Uterus (tissue), 4 donors: ENCODE data around the gene VEPH1. TPM values are rescaled to one million over a fixed set of nuclear protein-coding genes. Genes with fewer than 3 reads are reported as not detected.

Experiments used
- DNase-seq, 2 donors: peaks; one replicate each; pipeline ENCODE4 v3.0.0-alpha.2; 2019 to 2020
- H3K27ac ChIP-seq, 2 donors: fragments of 200-600 bp; sonication (generic); 1 replicate in 1 of 2; 2 replicates in 1 of 2; pipeline ENCODE4 v1.5.1; 2016 to 2018
- H3K27me3 ChIP-seq, 2 donors: fragments of 200-600 bp; sonication (generic); one replicate each; pipeline ENCODE4 v1.5.1; 2018 to 2019; ENCODE audit warnings: control low read depth in 1 of 2
- H3K36me3 ChIP-seq, 2 donors: fragments of 200-600 bp; sonication (generic); one replicate each; pipeline ENCODE4 v1.5.1; 2019; ENCODE audit warnings: control low read depth in 1 of 2
- H3K4me1 ChIP-seq, 2 donors: fragments of 200-600 bp; sonication (generic); one replicate each; pipeline ENCODE4 v1.5.1; 2018 to 2019; ENCODE audit warnings: control low read depth in 1 of 2
- H3K4me3 ChIP-seq, 2 donors: fragments of 200-600 bp; sonication (generic); 1 replicate in 1 of 2; 2 replicates in 1 of 2; pipeline ENCODE4 v1.5.1; 2018 to 2019; ENCODE audit warnings: mild to moderate bottlenecking in 1 of 2
- H3K9me3 ChIP-seq, 2 donors: fragments of 200-600 bp; sonication (generic); one replicate each; pipeline ENCODE4 v1.5.1; 2019; ENCODE audit warnings: control low read depth in 1 of 2
- CTCF ChIP-seq, 4 experiments: fragments of 200-600 bp in 2 of 4; fragments of 450-650 bp in 2 of 4; sonication (generic) in 2 of 4; IDR thresholded peaks; one replicate each; pipeline ENCODE4 v1.5.1; 2016 to 2019; ENCODE audit warnings: antibody characterized with exemption in 4 of 4, mild to moderate bottlenecking in 2 of 4, moderate library complexity in 1 of 4
- POLR2A ChIP-seq, 2 donors: fragments of 450-650 bp; IDR thresholded peaks; one replicate each; pipeline ENCODE4 v1.6.1; 2016; ENCODE audit warnings: antibody characterized with exemption in 2 of 2, mild to moderate bottlenecking in 1 of 2, moderate library complexity in 1 of 2
- intact Hi-C: fragments of 100-400 bp; cut with DNase I; formaldehyde crosslinking; loops from one replicate; pipeline ENCODE4 v1.15.1; 2023; ENCODE audit warnings: low total_unique reads
- total RNA-seq, 4 donors: library from RNA; depleted of rRNA in 3 of 4; stranded (reverse); fragments of >200 nt in 3 of 4; gene quantifications; one replicate each; pipeline versions ENCODE4 v1.1.0 to v1.2.4, GENCODE V29; 2014 to 2023
- donor health status: DM: yes; HTN: yes; CAD: no.

Gene VEPH1
- total RNA-seq, 4 donors from 2014 or later: 12.2 TPM; not detected in 3

GRCh38 chr3:157300981-157301663, 202.1 kb downstream of the VEPH1 start:
- H3K27me3 ChIP-seq: no peaks in the 10 kb centered on the region
- no peak for TF ChIP-seq CTCF (IDR thresholded peaks at IDR 0.05)
- TF ChIP-seq POLR2A (IDR thresholded peaks at IDR 0.05): no peak
- H3K36me3 ChIP-seq: no peaks in the 10 kb centered on the region
- no peaks in the 10 kb centered on the region for H3K9me3 ChIP-seq
- H3K4me1 ChIP-seq: no peaks in the 10 kb centered on the region
- no peak for DNase-seq
- H3K27ac ChIP-seq: no peak overlapping the region
- no peak overlapping the region for H3K4me3 ChIP-seq
- intact Hi-C loops: no loop called here

GRCh38 chr3:157300094-157300493, 203.1 kb downstream of the VEPH1 start:
- Histone ChIP-seq H3K9me3 (no peaks in the 10 kb centered on the region), H3K36me3 (no peaks in the 10 kb centered on the region), H3K27me3 (no peaks in the 10 kb centered on the region), H3K4me3 (no peak overlapping the region), H3K4me1 (no peaks in the 10 kb centered on the region), H3K27ac (no peak overlapping the region)
- no peak for DNase-seq
- TF ChIP-seq CTCF (IDR thresholded peaks at IDR 0.05) (no peak), POLR2A (IDR thresholded peaks at IDR 0.05) (no peak)
- intact Hi-C loops: no loop called here

DNA sequence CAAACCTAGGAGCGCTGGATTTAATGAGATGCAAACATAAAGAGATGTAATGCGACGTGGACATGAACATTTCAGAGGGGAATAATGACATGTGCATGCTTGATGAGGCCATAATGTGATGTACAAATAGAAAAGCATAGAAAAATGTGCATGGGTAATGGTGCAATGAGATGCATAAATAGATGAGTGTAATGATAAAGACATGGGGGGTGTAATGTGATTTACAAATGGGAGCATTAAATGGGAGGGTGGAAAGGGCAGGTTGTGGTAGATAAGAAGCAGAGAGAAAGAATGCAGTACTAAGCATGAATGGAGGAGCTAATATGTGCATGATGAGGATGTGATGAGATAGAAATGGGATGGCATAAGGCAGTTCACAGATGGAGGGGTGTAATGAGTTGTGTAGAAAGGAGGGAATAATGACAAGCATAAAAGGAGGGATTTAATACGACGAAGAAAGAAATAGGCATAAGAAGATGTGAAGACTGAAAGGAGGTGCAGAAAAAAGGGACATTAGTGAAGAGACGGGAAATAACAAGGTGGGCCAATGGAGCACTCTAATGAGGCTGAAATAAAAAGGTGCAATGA, 205.8 kb downstream of the VEPH1 start:
- Histone ChIP-seq H3K27me3 (no peaks in the 10 kb centered on the region), H3K36me3 (no peaks in the 10 kb centered on the region), H3K4me1 (no peaks in the 10 kb centered on the region), H3K4me3 (no peak overlapping the region), H3K27ac (no peak overlapping the region), H3K9me3 (no peaks in the 10 kb centered on the region)
- TF ChIP-seq CTCF (IDR thresholded peaks at IDR 0.05) (no peak), POLR2A (IDR thresholded peaks at IDR 0.05) (no peak)
- no peak for DNase-seq
- intact Hi-C loops: no loop called here

- no peak overlapping the region for H3K27ac ChIP-seq
- intact Hi-C loops: no loop called here
- H3K9me3 ChIP-seq: no peaks in the 10 kb centered on the region
- no peak overlapping the region for H3K4me3 ChIP-seq
- H3K36me3 ChIP-seq: no peaks in the 10 kb centered on the region
- H3K27me3 ChIP-seq: no peaks in the 10 kb centered on the region
- H3K4me1 ChIP-seq: no peaks in the 10 kb centered on the region
- TF ChIP-seq CTCF (IDR thresholded peaks at IDR 0.05) (no peak), POLR2A (IDR thresholded peaks at IDR 0.05) (no peak)
- DNase-seq: no peak
Measured at GRCh38 chr3:157294953-157295352, 208.3 kb downstream of the VEPH1 start.

DNA sequence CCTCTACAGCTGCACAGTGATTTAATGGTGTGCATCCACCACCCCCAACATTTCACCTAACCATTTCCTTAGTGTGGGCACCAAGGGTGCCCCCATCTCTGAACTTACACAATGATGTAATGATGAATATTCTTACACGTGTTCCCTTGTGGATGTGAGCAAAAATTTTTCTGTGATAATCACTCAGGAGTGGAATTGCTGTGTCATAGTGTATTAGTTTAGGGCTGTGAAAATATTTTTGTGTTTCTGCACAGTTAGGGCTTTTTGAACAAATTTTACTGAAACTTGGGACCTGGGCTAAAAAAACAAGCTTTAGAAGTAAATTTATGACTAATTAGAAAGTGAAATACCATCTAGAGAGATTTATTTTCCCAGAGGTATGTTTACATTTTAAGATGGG, 208.7 kb downstream of the VEPH1 start:
- Histone ChIP-seq H3K27me3 (no peaks in the 10 kb centered on the region), H3K36me3 (no peaks in the 10 kb centered on the region), H3K9me3 (no peaks in the 10 kb centered on the region), H3K4me1 (no peaks in the 10 kb centered on the region), H3K4me3 (no peak overlapping the region), H3K27ac (no peak overlapping the region)
- no peak for TF ChIP-seq CTCF (IDR thresholded peaks at IDR 0.05)
- no peak for TF ChIP-seq POLR2A (IDR thresholded peaks at IDR 0.05)
- intact Hi-C loops: no loop called here
- no peak for DNase-seq
